GM18870 (cell line): ENCODE data around the gene RTP2.
A peak's percentile ranks its signal among the peaks of the same experiment; 100 is the strongest.
"Not testable (repeated sequence)": the region's sequence is repeated elsewhere in the genome, so short reads cannot be mapped to it uniquely, and the experiment has no call there.

Experiments used
- ATAC-seq: cut with Tn5 transposase; IDR thresholded peaks from one replicate; pipeline ENCODE4 v1.9.1; 2021; ENCODE audit warnings: moderate library complexity; ENCODE audit not compliant: unreplicated experiment

RTP2 gene

GRCh38 chr3:187717572-187717971 lies 15.2 kb upstream of the RTP2 start:
- no peak for ATAC-seq

- peak; percentile 74 for ATAC-seq
These were observed 12.1 kb upstream of the RTP2 start for GRCh38 chr3:187714404-187714979.

- ATAC-seq: no peak
These were observed 11.1 kb upstream of the RTP2 start for GRCh38 chr3:187713504-187713903.

DNA sequence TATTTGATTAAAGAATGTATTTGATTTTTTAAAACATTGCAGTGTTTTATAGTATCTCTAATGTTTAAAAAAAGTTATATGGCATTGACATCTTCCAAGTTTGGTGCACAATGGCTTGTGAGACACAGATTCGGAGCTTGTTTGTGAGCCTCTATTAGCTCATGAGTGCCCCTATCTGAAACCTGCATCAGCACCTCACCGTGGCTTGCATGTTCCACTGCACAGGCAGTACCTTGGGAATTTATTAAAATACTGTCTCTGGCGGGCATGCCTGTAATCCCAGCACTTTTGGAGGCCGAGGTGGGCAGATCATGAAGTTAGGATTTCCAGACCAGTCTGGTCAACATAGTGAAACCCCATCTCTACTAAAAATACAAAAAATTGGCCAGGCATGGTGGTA lies 6.8 kb upstream of the RTP2 start:
- no peak for ATAC-seq

- no peak for ATAC-seq
These were observed 6.3 kb upstream of the RTP2 start for GRCh38 chr3:187708696-187709095.

GRCh38 chr3:187706971-187707370 lies 4.6 kb upstream of the RTP2 start:
- ATAC-seq: no peak

DNA sequence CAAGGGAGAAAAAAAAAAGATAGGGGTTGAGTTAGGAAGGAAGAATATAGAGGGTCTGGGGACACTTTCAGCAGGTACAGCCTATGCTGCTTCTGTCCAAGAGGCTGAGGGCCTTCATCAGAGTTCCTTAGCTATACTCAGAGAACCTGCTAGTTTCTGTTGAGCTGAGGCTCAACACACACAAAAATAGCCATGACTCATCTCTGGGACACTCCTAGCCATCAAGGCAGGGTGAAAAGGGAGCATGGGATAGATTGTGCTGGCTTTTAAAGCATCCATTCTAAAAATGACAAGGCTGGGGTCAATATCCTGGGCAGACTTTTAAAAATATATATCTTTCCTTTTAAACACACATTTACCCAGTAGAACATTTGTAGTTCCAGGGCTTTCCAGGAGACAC lies 2.8 kb upstream of the RTP2 start:
- ATAC-seq: no peak

DNA sequence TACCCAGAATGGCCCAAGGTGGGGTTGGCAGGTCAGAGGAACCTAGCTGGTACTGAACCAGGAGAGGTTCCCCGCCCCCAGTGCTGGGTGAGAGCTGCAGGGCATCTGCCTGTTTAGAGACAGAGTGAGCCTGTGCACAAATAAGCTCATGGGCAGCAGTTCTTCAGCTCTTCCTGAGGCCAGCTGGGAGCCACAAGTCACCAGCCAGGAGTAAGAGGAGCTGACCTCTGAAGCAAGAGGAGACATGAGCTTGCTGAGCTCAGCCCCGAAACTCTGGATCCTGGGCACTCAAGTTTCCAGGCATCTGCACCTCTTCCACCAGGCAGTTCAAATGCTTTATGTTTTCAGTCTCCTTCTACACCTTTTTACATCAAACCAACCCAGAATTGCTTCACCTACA lies 2.1 kb downstream of the RTP2 start:
- no peak for ATAC-seq

DNA sequence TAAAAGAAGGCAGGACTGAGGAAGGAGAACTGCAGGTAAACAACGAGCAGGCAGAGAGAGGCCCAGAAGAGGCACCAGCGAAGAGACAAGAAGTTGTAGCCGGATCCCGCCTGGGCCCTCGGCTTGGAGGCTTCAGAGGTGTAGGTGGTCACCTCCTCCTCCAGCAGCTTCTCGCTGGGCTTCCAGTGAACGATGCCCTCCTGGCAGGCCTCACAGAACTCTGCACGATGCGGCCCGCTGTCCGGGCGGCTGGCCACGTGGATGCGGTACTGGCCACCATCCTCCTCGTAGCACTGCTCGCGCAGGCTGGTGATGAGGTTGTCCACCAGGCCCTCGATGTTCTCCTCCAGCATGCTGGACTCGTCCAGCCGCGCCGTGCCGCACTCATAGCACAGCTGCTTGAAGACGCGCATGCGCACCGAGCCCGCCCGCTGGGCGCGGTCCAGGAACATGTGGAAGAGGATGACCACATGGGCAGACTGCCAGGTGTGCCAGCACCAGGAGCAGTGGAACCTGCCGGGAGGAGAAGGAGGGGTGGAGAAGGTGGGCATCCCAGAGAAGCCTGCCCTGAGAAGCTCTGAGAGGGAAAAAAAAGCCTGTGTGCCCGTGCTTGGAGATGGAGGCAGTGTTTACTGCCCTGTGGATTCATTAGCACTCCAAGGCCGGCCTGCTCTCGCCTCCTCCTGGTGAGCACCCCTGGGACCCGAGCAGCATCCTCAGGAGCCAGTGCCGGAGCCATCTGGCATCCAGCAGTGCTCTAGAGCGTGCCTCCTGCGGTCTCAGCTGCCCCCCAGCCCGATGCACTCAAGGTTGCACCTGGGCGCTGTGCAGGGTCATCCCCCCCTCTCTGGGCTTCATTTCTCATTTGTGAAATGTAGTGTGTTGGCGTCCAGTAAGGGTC lies 3.6 kb downstream of the RTP2 start:
- ATAC-seq: no peak

GRCh38 chr3:187696021-187696420 lies 6.3 kb downstream of the RTP2 start:
- no peak for ATAC-seq

GRCh38 chr3:187695449-187695848 lies 6.9 kb downstream of the RTP2 start:
- no peak for ATAC-seq

GRCh38 chr3:187694801-187695200 lies 7.6 kb downstream of the RTP2 start:
- no peak for ATAC-seq

- ATAC-seq: no peak
These were observed 8.9 kb downstream of the RTP2 start for GRCh38 chr3:187693431-187693830.

GRCh38 chr3:187689984-187690383 lies 12.4 kb downstream of the RTP2 start:
- no peak for ATAC-seq

GRCh38 chr3:187686621-187687273 lies 15.6 kb downstream of the RTP2 start:
- no peak for ATAC-seq

- no peak for ATAC-seq
These were observed 16.4 kb downstream of the RTP2 start for GRCh38 chr3:187685948-187686347.

DNA sequence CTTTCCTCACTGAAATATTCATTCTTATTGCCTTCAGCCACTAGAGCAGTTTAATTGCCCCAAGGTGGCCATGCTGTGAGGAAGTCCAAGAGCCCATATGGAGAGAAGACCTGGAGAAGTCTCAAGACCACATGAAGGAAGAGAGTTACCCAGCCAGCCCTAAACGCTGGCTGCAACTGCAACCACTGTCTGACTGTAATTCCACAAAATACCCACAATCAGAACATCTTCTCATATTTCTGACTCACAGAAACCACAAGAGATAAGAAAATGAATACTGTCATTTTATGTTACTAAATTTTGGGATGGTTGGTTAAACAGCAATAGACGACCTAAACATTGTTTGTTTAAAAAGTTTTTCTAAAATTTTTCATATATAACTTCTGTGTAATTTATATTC lies 17.5 kb downstream of the RTP2 start:
- no peak for ATAC-seq

DNA sequence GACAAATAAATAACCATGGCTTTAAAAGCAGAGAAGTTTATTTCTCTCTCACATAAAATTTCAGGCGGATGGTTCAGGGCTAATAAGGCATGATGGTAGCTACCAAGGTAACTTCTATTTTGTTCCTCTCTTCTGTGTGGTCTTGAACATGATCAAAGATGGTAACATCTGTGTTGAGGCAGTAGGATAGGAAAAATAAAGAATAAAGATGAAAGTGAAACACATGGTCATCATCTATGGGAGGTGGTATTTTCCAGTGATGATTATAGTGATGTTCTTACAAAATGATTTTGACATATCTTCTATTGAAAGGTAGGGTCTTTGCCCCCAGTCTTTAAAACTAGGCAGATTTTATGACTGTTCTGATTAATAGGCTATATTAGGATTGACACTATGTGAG lies 17.9 kb downstream of the RTP2 start:
- ATAC-seq: no peak

- ATAC-seq: not testable (repeated sequence)
These were observed 20.6 kb downstream of the RTP2 start for GRCh38 chr3:187681756-187682155.

DNA sequence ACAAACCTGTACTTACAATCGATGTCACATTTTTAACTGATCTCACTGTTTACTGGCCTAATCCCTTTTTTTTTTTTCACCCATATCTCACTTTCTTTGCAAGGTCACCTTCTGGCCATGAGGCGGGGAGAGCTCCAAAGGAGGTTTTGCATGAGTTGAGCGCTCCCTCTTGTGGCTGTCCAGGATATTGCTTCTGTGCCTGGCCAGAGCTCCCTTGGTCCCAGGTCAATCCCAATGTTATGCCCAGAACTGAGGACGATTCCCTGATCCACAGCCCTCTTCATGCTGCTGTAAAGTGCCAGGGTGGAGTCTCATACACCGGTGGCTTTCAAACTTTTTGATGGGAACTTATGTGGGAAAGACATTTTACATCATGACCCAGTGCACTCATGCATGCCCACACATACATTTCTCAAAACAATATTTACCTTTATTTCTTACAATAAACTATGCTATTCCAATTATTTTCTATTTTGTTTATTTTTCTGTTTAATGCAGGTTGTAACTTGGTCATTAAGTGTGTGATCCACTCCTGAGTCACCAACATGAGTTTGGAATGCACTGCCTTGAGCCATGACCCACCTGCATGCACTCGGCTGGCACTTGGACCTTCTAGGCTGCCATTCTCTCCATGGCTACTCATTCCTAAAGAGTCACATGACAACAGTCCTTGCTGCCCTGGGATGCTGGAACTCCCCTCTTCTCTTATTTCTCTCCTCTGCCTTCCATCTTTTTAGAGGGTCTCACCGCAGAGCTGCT lies 22.5 kb downstream of the RTP2 start:
- ATAC-seq: no peak

DNA sequence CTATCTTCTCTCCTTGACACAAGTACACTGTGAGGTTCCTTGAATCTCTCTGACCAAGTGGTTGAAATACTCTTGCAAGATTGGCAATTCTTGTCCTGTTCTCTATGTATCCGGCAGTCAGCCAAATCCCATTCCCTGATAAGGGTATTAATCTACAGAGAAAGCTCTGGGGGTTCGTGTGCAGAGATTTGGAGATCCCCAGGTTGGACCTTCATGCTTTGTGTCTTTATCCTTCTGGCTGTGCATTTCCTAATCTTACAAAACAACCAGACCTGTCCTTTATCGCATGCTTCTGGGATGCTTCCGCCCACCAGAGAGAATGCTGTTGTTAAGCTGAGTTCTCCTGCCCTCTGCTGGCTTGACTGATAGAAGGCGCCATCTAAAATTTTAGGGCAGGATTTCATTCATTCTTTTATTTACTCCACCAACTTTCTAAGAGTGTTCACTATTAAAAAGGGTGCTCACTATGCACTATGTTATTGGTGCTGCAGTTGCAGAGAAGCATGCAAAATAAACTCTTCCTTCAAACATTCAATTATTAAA lies 23.6 kb downstream of the RTP2 start:
- ATAC-seq: no peak
